ENCODE measurements around the gene STN1.

- TF ChIP-seq CTCF (IDR thresholded peaks at IDR 0.05; ENCODE audit: low read length): no peak
- no peak for TF ChIP-seq EZH2 (IDR thresholded peaks at IDR 0.05; ENCODE audit: borderline replicate concordance, low read length)
These were observed 70.6 kb downstream of the STN1 start for GRCh38 chr10:103847346-103847745.

Data from OCI-LY1 (cell line).